DND-41 (cell line): Measurements from ENCODE around the gene LRTM2.

Source experiments
- ATAC-seq: fragments of 200-7000 bp; cut with Tn5 transposase; 3 replicates; pipeline ENCODE4 v1.9.1; 2021; ENCODE audit warnings: low read depth; ENCODE audit not compliant: insufficient read depth
- DNase-seq: peaks from one replicate; pipeline ENCODE4 v3.0.0-alpha.2; 2020
- H2AFZ ChIP-seq: 2 replicates; pipeline ENCODE4 v1.6.0; 2012; ENCODE audit warnings: low read depth, low read length
- H3K27ac ChIP-seq: 2 replicates; pipeline ENCODE4 v1.5.1; 2012; ENCODE audit warnings: low read length, inconsistent platforms
- H3K27me3 ChIP-seq: fragments of 200-600 bp; sonication (generic); 2 replicates; pipeline ENCODE4 v1.6.0; 2012; ENCODE audit warnings: low read length, mild to moderate bottlenecking, inconsistent platforms; ENCODE audit not compliant: insufficient read depth, poor library complexity
- H3K36me3 ChIP-seq: 2 replicates; pipeline ENCODE4 v1.5.1; 2012; ENCODE audit warnings: low read length, inconsistent platforms; ENCODE audit not compliant: insufficient read depth
- H3K4me1 ChIP-seq: 2 replicates; pipeline ENCODE4 v1.5.1; 2012; ENCODE audit warnings: mild to moderate bottlenecking, low read length; ENCODE audit not compliant: insufficient read depth
- H3K4me2 ChIP-seq: 2 replicates; pipeline ENCODE4 v1.6.0; 2012; ENCODE audit warnings: mild to moderate bottlenecking, moderate library complexity, low read length, inconsistent platforms; ENCODE audit not compliant: insufficient read depth
- H3K4me3 ChIP-seq, 2 experiments: fragments of 200-600 bp in 1 of 2; shearing (Covaris generic) in 1 of 2; 2 replicates each; pipeline ENCODE4 v1.5.1; 2012 to 2016; ENCODE audit warnings: inconsistent platforms in 2 of 2, low read length in 2 of 2, mild to moderate bottlenecking in 2 of 2, low read depth in 1 of 2, moderate library complexity in 1 of 2
- H3K79me2 ChIP-seq: 2 replicates; pipeline ENCODE4 v1.6.0; 2012; ENCODE audit warnings: low read length, inconsistent platforms; ENCODE audit not compliant: insufficient read depth
- H3K9ac ChIP-seq: 2 replicates; pipeline ENCODE4 v1.6.0; 2012; ENCODE audit warnings: low read depth, mild to moderate bottlenecking, inconsistent platforms, low read length, moderate library complexity
- H3K9me3 ChIP-seq: 2 replicates; pipeline ENCODE4 v1.5.1; 2012; ENCODE audit warnings: low read length, moderate library complexity, mild to moderate bottlenecking, inconsistent platforms; ENCODE audit not compliant: insufficient read depth, severe bottlenecking
- H4K20me1 ChIP-seq: 2 replicates; pipeline ENCODE4 v1.6.0; 2012; ENCODE audit warnings: low read length; ENCODE audit not compliant: insufficient read depth
- CTCF ChIP-seq: IDR thresholded peaks from 2 replicates; pipeline ENCODE4 v1.5.1; 2012; ENCODE audit warnings: borderline replicate concordance, low read length, moderate library complexity, mild to moderate bottlenecking; ENCODE audit not compliant: poor library complexity, severe bottlenecking; ENCODE audit errors: extremely low read depth
- EZH2 ChIP-seq: IDR thresholded peaks from 3 replicates; pipeline ENCODE4 v1.6.1; 2012; ENCODE audit warnings: borderline replicate concordance, low read depth, mild to moderate bottlenecking, moderate library complexity, low read length, inconsistent platforms; ENCODE audit not compliant: severe bottlenecking

LRTM2 gene

DNA sequence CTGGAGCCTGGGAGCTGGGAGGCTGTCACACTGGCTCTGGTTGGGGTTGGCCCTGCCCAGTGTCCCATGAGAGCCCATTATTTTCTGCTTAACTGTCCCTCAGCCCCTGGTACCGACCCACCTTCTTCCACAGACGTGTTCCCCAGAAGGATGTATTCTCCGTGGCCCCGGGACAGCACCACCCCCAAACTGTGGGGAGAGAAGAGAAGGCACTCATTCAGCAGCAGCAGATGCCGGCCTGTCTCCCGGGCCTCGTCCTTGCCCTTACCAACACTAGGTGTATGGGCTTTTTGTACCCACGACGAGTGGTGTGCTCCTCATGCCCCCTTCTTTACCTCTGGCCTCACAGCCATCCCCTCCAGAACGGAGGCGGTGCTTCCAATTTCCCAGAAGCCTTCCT, 38.1 kb downstream of the LRTM2 start:
- DNase-seq (no peak), ATAC-seq (no peak)
- Histone ChIP-seq H3K9ac (no peak overlapping the region), H3K4me1 (no peaks in the 10 kb centered on the region), H3K79me2 (no peaks in the 10 kb centered on the region), H3K27me3 (no peaks in the 10 kb centered on the region), H3K4me3 (no peak overlapping the region), H3K36me3 (no peaks in the 10 kb centered on the region), H3K9me3 (peaks cover 21% of the 10 kb centered on the region), H4K20me1 (no peaks in the 10 kb centered on the region), H2AFZ (no peak overlapping the region), H3K4me2 (no peak overlapping the region), H3K27ac (no peak overlapping the region)
- TF ChIP-seq EZH2 (no peak), CTCF (no peak)

DNA sequence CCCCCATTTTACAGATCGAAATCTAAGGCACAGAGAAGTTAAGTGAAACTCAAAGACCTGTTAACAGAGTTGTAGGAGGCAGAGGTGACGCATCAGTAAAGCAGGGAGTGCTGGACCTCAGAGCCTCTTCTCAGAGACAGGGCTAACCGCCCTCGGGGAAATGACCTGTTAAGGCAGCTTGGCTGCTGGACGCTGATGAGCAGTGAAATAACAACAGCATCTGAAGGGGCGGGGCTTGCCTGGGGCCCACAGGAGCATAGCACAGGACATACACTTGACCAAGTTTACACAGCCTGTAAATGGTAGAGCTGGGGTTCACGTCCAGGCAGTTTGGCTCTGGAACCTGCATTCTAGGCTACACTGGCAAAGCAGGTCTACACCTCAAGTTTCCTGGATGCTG, 39.3 kb downstream of the LRTM2 start:
- Histone ChIP-seq H3K27me3 (no peaks in the 10 kb centered on the region), H3K4me2 (no peak overlapping the region), H3K36me3 (no peaks in the 10 kb centered on the region), H3K79me2 (no peaks in the 10 kb centered on the region), H4K20me1 (no peaks in the 10 kb centered on the region), H2AFZ (no peak overlapping the region), H3K4me1 (no peaks in the 10 kb centered on the region), H3K9ac (no peak overlapping the region), H3K27ac (no peak overlapping the region), H3K9me3 (peaks cover 16% of the 10 kb centered on the region), H3K4me3 (no peak overlapping the region)
- ATAC-seq (no peak), DNase-seq (no peak)
- TF ChIP-seq EZH2 (no peak), CTCF (no peak)

- no peak for DNase-seq
- no peaks in the 10 kb centered on the region for H3K79me2 ChIP-seq
- no peak overlapping the region for H3K9ac ChIP-seq
- H4K20me1 ChIP-seq = no peaks in the 10 kb centered on the region
- no peaks in the 10 kb centered on the region for H3K27me3 ChIP-seq
- no peak overlapping the region for H3K4me2 ChIP-seq
- no peaks in the 10 kb centered on the region for H3K9me3 ChIP-seq
- no peak for ATAC-seq
- no peaks in the 10 kb centered on the region for H3K36me3 ChIP-seq
- no peak for TF ChIP-seq CTCF
- no peak for TF ChIP-seq EZH2
- no peak overlapping the region for H3K4me3 ChIP-seq
- no peaks in the 10 kb centered on the region for H3K4me1 ChIP-seq
- no peak overlapping the region for H2AFZ ChIP-seq
- no peak overlapping the region for H3K27ac ChIP-seq
These were observed 42.6 kb downstream of the LRTM2 start for GRCh38 chr12:1862973-1863372.

DNA sequence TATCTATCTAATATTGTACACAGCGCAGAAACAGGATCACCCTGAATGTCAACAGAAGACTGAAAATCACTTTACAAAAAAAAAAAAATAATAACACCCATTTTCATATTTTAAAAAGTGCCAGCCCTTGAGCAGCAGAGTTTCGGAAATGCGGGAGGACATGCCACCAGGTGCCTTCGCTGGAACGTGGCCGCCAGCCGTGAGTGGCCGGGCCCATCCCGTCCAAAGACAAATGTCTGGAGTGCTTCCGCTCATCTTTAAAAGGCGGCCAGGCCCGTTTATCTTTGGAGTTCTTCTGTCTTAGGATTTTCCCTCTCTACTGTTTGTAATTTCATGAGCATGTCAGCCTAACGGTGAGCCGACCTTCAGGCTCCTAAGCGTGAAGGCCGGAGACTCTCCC, 43.5 kb downstream of the LRTM2 start:
- no peaks in the 10 kb centered on the region for H4K20me1 ChIP-seq
- peaks cover 5% of the 10 kb centered on the region for H3K27me3 ChIP-seq
- no peaks in the 10 kb centered on the region for H3K36me3 ChIP-seq
- H3K4me2 ChIP-seq = no peak overlapping the region
- DNase-seq (no peak), ATAC-seq (no peak)
- no peak for TF ChIP-seq EZH2
- no peak for TF ChIP-seq CTCF
- H3K79me2 ChIP-seq = no peaks in the 10 kb centered on the region
- no peak overlapping the region for H2AFZ ChIP-seq
- H3K9me3 ChIP-seq = no peaks in the 10 kb centered on the region
- no peaks in the 10 kb centered on the region for H3K4me1 ChIP-seq
- no peak overlapping the region for H3K27ac ChIP-seq
- no peak overlapping the region for H3K4me3 ChIP-seq
- no peak overlapping the region for H3K9ac ChIP-seq
